Upper lobe of left lung (tissue), 4 donors: Measurements from ENCODE around the gene CNRIP1.

Experiments
- EP300 ChIP-seq, 4 donors: sonication (generic); formaldehyde crosslinking; IDR thresholded peaks; one replicate each; pipeline ENCODE4 v1.5.1; 2017; ENCODE audit warnings: antibody characterized with exemption in 4 of 4, control low read depth in 2 of 4
- POLR2A ChIP-seq, 4 donors: fragments of 450-650 bp; IDR thresholded peaks; one replicate each; pipeline ENCODE4 v1.5.1; 2016 to 2017; ENCODE audit warnings: antibody characterized with exemption in 4 of 4, mild to moderate bottlenecking in 2 of 4
- TF ChIP-seq, protein P1 (sequence below), 6 experiments: fragments of 450-650 bp in 4 of 6; fragments of 200-600 bp in 2 of 6; sonication (generic) in 2 of 6; IDR thresholded peaks; one replicate each; pipeline ENCODE4 v1.5.1; 2016 to 2019; ENCODE audit warnings: antibody characterized with exemption in 6 of 6

DNA sequence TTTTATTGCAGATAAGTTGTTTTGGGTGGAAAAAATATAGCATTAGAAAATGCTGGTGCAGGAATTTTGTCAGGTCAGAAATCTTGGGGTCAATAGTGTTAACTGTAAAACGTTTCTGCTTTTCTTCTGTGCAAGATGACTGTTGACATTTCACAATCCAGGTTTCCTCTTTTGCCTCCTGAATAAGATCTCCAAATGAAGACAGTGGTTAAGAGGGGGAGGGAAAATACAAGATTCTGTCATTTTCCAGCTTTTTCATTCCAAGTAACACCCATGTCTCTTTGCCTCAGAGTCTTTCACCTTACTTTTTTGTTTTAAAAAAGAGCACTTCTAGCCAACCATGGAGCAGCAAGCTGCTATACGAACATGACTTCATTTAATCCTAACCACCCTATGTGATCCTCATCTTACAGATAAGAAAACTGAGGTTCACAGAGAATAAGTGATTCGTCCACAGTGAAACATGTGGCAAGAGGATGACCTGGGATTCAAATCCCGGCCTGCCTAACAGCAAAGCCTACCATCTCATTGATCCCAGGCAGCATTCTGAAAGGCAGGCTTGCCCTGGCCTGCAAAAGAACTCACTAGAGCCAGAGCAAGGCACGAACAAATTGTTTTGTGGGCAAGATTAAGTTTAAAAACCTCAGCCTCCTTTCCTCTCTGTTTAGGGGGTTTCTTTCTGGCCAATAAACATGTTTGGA, 48.4 kb upstream of the CNRIP1 start:
- TF ChIP-seq, protein P1, sequence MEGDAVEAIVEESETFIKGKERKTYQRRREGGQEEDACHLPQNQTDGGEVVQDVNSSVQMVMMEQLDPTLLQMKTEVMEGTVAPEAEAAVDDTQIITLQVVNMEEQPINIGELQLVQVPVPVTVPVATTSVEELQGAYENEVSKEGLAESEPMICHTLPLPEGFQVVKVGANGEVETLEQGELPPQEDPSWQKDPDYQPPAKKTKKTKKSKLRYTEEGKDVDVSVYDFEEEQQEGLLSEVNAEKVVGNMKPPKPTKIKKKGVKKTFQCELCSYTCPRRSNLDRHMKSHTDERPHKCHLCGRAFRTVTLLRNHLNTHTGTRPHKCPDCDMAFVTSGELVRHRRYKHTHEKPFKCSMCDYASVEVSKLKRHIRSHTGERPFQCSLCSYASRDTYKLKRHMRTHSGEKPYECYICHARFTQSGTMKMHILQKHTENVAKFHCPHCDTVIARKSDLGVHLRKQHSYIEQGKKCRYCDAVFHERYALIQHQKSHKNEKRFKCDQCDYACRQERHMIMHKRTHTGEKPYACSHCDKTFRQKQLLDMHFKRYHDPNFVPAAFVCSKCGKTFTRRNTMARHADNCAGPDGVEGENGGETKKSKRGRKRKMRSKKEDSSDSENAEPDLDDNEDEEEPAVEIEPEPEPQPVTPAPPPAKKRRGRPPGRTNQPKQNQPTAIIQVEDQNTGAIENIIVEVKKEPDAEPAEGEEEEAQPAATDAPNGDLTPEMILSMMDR (IDR thresholded peaks at IDR 0.05) = no peak
- TF ChIP-seq POLR2A (IDR thresholded peaks at IDR 0.05) (no peak), EP300 (IDR thresholded peaks at IDR 0.05) (no peak)
